ENCODE data around the gene DNAH3.
"Not testable (repeated sequence)": the region's sequence is repeated elsewhere in the genome, so short reads cannot be mapped to it uniquely, and the experiment has no call there.

The DNAH3 gene, protein sequence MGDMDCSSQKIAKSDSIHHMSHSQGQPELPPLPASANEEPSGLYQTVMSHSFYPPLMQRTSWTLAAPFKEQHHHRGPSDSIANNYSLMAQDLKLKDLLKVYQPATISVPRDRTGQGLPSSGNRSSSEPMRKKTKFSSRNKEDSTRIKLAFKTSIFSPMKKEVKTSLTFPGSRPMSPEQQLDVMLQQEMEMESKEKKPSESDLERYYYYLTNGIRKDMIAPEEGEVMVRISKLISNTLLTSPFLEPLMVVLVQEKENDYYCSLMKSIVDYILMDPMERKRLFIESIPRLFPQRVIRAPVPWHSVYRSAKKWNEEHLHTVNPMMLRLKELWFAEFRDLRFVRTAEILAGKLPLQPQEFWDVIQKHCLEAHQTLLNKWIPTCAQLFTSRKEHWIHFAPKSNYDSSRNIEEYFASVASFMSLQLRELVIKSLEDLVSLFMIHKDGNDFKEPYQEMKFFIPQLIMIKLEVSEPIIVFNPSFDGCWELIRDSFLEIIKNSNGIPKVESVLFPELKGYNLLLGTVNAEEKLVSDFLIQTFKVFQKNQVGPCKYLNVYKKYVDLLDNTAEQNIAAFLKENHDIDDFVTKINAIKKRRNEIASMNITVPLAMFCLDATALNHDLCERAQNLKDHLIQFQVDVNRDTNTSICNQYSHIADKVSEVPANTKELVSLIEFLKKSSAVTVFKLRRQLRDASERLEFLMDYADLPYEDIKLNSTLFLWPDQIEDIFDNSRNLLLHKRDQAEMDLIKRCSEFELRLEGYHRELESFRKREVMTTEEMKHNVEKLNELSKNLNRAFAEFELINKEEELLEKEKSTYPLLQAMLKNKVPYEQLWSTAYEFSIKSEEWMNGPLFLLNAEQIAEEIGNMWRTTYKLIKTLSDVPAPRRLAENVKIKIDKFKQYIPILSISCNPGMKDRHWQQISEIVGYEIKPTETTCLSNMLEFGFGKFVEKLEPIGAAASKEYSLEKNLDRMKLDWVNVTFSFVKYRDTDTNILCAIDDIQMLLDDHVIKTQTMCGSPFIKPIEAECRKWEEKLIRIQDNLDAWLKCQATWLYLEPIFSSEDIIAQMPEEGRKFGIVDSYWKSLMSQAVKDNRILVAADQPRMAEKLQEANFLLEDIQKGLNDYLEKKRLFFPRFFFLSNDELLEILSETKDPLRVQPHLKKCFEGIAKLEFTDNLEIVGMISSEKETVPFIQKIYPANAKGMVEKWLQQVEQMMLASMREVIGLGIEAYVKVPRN (N-terminal part only)

GRCh38 chr16:21150375-21151001 is at the start of gene DNAH3:
DNAH3 (minus strand) TSS chr16:21150846; CDS start chr16:21150319, 527 bp downstream.
- H3K4me3 ChIP-seq (ENCODE audit: low read depth, low read length): no peak within 1 kb of the TSS

GRCh38 chr16:21199607-21200218 is 49.1 kb upstream of the DNAH3 start:
- H3K4me3 ChIP-seq (ENCODE audit: low read depth, low read length): no peak overlapping the region

DNA sequence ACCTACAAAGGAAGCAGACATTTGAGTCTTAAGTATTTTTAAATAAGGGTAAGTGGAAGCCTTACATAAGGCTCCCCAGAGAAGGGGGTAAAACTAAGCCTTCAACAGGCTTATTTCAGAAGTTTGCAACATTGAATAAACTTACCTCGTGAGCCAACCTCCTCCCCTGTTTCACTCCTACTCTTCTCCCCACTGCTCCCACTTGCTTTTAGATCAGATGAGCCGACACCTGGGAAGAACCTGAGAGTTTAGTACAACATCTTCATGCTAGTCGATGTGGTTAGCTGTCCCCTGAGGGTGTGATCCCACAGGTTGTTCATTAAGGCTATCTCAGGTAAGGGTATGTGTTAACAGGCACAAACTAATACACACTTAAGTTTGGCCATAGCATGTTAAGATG is 47.0 kb upstream of the DNAH3 start:
- no peak overlapping the region for H3K4me3 ChIP-seq (ENCODE audit: low read depth, low read length)

DNA sequence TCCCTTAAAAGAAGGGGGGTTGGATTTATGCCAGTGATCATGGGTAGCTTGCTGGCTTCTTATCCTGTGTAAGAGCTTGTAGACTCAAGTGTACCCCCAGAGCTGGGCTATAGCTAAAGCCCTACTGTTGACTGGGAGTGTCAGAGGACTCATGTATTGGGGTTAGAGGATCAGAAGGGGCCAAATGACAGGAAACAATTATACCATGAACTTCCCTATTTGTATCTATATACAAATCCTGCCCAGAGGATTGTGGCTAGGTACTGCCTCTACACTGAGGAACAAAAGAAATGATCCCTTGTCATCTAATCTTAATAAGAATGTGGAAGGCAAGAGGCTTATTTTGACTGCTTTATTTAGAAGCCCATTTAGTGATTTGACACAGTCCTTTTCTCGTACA is 46.5 kb upstream of the DNAH3 start:
- no peak overlapping the region for H3K4me3 ChIP-seq (ENCODE audit: low read depth, low read length)

DNA sequence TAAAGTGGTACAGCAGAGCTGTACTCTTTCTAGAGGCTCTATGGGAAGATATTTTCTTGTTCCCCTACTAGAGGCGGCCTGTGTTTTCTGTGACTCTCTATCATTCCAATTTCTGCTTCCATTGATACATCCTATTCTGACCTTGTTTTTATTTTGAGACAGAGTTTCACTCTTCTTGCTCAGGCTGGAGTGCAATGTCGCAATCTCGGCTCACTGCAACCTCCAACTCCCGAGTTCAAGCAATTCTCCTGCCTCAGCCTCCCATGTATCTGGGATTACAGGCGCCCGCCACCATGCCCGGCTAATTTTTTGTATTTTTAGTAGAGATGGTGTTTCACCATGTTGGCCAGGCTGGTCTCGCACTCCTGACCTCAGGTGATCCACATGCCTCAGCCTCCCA is 44.7 kb upstream of the DNAH3 start:
- not testable (repeated sequence) for H3K4me3 ChIP-seq (ENCODE audit: low read depth, low read length)

DNA sequence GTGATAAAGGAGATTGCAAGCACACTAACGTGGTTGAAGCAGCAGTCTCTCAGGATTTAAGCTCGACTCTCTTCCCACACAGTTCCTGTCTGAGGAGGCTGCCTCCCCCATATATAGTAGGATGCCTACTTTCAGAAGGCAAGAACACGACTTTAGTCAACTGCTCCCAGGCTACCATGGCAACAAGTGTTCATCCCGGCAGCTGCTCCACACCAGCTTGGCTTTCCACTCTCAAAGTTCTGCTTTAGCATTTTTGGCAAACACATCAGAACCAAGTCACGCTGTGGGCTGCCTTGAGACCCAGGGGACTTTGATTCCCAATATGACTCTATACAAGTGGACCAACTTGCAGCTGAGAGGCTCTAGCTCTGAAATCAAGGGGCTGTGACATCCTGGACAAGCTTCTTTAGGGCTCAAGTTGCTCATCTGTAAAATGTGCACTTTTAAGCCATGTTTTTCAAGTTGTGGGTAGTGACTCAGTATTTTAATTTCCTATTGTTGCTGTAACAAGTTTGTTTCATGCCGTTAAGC is 44.2 kb upstream of the DNAH3 start:
- H3K4me3 ChIP-seq (ENCODE audit: low read depth, low read length): no peak overlapping the region

GRCh38 chr16:21192991-21193390 is 42.3 kb upstream of the DNAH3 start:
- H3K4me3 ChIP-seq (ENCODE audit: low read depth, low read length): no peak overlapping the region

DNA sequence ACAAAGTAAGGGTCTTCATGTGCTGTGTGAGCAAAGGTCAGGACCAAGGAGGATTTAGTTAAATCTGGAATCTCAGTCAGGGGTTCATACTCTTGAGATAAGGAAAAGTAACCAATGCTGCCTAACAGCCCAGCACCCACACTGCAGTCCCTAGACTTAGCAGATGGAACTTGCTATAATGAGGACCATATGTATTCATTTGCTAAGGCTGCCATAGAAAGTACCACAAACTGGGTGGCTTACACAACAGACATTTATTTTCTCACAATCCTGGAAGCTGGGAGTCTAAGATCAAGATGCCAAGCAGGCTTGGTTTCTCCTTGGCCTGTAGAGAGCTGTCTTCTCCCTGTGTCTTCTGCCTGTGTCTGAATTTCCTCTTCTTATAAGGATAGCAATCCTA is 40.0 kb upstream of the DNAH3 start:
- H3K4me3 ChIP-seq (ENCODE audit: low read depth, low read length): no peak overlapping the region

DNA sequence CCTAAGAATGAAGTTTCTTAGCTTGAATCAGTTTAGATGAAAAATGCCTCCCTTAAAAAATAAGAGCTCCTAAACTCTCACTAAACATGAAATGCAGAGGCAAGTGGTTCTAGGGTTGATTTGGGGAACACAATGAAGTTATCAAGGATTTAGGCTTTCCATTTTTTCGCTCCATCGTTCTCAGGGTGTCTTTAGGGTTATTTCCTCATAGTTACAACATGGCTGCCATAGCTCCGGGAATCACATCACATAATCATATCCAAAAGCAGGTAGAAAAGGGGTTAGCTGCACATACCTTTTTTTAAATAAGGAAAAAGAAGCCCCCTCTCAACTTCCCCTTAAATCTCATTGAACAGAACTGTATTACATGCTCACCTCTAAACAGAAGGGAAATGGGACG is 39.4 kb upstream of the DNAH3 start:
- H3K4me3 ChIP-seq (ENCODE audit: low read depth, low read length): no peak overlapping the region

- no peak overlapping the region for H3K4me3 ChIP-seq (ENCODE audit: low read depth, low read length)
Observed at GRCh38 chr16:21189311-21189710, 38.7 kb upstream of the DNAH3 start.

DNA sequence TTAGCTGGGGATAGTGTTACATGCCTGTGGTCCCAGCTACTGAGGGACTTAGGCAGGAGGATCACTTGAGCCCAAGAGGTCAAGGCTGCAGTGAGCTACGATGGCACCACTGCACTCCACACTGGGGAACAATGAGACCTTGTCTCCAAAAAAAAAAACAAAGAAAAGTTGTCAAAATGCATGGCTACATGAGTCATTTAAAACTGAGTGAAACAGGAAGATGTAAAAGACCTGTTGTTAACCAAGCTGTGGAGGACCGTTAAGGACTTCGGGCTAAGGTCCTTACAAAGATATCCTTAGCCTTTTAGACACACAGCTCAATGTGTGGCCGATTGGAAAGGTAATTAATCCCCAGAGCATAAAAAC is 35.7 kb upstream of the DNAH3 start:
- no peak overlapping the region for H3K4me3 ChIP-seq (ENCODE audit: low read depth, low read length)

DNA sequence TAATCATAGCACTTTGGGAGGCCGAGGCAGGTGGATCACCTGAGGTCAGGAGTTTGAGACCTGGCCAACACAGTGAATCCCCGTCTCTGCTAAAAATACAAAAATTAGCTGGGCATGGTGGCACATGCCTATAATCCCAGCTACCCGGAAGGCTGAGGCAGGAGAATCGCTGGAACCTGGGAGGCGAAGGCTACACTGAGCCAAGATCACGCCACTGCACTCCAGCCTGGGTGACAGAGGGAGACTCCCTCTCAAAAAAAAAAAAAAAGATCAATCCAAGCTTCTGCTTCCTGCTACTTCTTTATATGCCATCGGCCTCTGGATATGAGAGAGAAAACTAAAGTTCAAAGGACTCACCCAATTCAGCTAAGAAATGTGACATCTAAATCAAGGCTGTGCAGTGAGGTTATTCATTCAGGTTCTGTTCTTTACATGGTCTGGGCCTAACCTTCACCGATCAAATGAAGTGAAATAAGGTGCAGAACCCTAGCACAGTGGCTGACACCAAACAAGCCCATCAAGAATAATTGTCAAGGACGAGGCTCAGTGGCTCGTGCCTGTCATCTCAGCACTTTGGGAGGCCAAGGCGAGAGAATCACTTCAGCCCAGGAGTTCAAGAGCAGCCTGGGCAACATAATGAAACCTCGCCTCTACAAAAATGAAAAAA is 35.1 kb upstream of the DNAH3 start:
- no peak overlapping the region for H3K4me3 ChIP-seq (ENCODE audit: low read depth, low read length)

DNA sequence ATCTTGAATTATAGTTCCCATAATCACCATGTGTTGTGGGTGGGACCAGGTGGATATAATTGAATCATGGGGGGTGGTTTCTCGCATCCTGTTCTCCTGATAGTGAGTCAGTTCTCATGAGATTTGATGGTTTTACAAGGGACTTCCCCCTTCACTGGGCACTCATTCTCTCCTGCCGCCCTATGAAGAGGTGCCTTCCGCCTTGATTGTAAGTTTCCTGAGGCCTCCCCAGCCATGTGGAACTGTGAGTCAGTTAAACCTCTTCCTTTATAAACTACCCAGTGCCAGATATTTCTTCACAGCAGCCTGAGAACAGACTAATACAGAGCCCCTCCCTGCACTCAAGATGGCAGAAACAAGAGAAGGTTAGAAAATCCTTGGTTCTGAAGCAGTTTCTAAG is 34.2 kb upstream of the DNAH3 start:
- H3K4me3 ChIP-seq (ENCODE audit: low read depth, low read length): no peak overlapping the region

- H3K4me3 ChIP-seq (ENCODE audit: low read depth, low read length): no peak overlapping the region
Observed at GRCh38 chr16:21183995-21184394, 33.3 kb upstream of the DNAH3 start.

GRCh38 chr16:21179983-21180365 is 29.3 kb upstream of the DNAH3 start:
- no peak overlapping the region for H3K4me3 ChIP-seq (ENCODE audit: low read depth, low read length)

- H3K4me3 ChIP-seq (ENCODE audit: low read depth, low read length): no peak overlapping the region
Observed at GRCh38 chr16:21179126-21179982, 28.7 kb upstream of the DNAH3 start.

DNA sequence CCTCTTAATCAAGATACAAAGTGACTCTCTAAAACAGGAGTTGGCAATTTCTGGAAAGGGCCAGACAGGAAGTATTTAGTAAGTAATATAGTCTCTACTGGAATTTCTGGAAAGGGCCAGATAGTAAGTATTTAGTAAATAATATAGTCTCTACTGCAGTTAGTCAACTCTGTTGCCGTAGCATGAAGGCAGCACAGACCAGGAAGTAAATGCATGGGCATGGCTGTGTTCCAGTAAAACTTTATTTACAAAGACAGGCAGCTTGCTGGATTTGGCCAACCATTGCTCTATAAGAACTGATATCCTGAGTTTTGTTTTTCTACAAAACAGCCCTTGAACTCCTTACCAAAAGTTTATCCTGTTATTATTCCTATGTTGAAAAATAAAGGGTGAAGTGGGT is 24.8 kb upstream of the DNAH3 start:
- no peak overlapping the region for H3K4me3 ChIP-seq (ENCODE audit: low read depth, low read length)

- H3K4me3 ChIP-seq (ENCODE audit: low read depth, low read length): no peak overlapping the region
Observed at GRCh38 chr16:21172650-21173049, 22.0 kb upstream of the DNAH3 start.

GRCh38 chr16:21170116-21170515 is 19.5 kb upstream of the DNAH3 start:
- not testable (repeated sequence) for H3K4me3 ChIP-seq (ENCODE audit: low read depth, low read length)

Measured in iPS-11a (cell line).